Right atrium auricular region (tissue), 2 donors: ENCODE data around the gene GUCD1. TPM values are rescaled to one million over a fixed set of nuclear protein-coding genes. Genes with fewer than 3 reads are reported as not detected.

Source experiments
- DNase-seq: peaks from one replicate; pipeline ENCODE4 v3.0.0-alpha.2; 2019; ENCODE audit warnings: low spot score
- H3K27ac ChIP-seq, 2 donors: fragments of 200-600 bp; sonication (generic); 1 replicate in 1 of 2; 2 replicates in 1 of 2; pipeline ENCODE4 v1.5.1; 2016 to 2019
- H3K27me3 ChIP-seq, 2 donors: fragments of 200-600 bp; sonication (generic); one replicate each; pipeline versions ENCODE4 v1.5.1 to v1.6.0; 2017 to 2019
- H3K36me3 ChIP-seq: fragments of 200-600 bp; sonication (generic); one replicate; pipeline ENCODE4 v1.5.1; 2016
- H3K4me1 ChIP-seq, 2 donors: fragments of 200-600 bp; sonication (generic); one replicate each; pipeline versions ENCODE4 v1.5.1 to v1.6.0; 2017 to 2019
- H3K4me3 ChIP-seq, 2 donors: fragments of 200-600 bp; sonication (generic); 1 replicate in 1 of 2; 2 replicates in 1 of 2; pipeline ENCODE4 v1.5.1; 2017 to 2019; ENCODE audit warnings: mild to moderate bottlenecking in 1 of 2, moderate library complexity in 1 of 2
- H3K9me3 ChIP-seq, 2 donors: fragments of 200-600 bp; sonication (generic); one replicate each; pipeline ENCODE4 v1.5.1; 2019
- total RNA-seq, 2 donors: library from RNA; depleted of rRNA; stranded (reverse); fragments of >200 nt; gene quantifications; one replicate each; pipeline ENCODE4 v1.1.0, GENCODE V29; 2016
- TF ChIP-seq, protein P1 (sequence below), 2 donors: fragments of 200-600 bp; sonication (generic); IDR thresholded peaks; one replicate each; pipeline ENCODE4 v1.5.1; 2019; ENCODE audit warnings: antibody characterized with exemption in 2 of 2

The GUCD1 gene
- total RNA-seq, 2 donors from 2014 or later, result 132 to 147 TPM

GRCh38 chr22:24502541-24502940 lies 52.4 kb downstream of the GUCD1 start:
- H3K9me3 ChIP-seq, result no peaks in the 10 kb centered on the region
- H3K27ac ChIP-seq, result peak overlapping the region in 1 of 2 donors; percentile 76
- no peak for DNase-seq
- TF ChIP-seq, protein P1, sequence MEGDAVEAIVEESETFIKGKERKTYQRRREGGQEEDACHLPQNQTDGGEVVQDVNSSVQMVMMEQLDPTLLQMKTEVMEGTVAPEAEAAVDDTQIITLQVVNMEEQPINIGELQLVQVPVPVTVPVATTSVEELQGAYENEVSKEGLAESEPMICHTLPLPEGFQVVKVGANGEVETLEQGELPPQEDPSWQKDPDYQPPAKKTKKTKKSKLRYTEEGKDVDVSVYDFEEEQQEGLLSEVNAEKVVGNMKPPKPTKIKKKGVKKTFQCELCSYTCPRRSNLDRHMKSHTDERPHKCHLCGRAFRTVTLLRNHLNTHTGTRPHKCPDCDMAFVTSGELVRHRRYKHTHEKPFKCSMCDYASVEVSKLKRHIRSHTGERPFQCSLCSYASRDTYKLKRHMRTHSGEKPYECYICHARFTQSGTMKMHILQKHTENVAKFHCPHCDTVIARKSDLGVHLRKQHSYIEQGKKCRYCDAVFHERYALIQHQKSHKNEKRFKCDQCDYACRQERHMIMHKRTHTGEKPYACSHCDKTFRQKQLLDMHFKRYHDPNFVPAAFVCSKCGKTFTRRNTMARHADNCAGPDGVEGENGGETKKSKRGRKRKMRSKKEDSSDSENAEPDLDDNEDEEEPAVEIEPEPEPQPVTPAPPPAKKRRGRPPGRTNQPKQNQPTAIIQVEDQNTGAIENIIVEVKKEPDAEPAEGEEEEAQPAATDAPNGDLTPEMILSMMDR (IDR thresholded peaks at IDR 0.05), result no peak
- H3K27me3 ChIP-seq, result no peaks in the 10 kb centered on the region
- no peaks in the 10 kb centered on the region for H3K36me3 ChIP-seq
- H3K4me3 ChIP-seq, result no peak overlapping the region
- H3K4me1 ChIP-seq, result peaks cover 0 to 46% of the 10 kb centered on the region in 2 donors

- Histone ChIP-seq H3K27ac (peak overlapping the region; percentile 8 to 76), H3K36me3 (no peaks in the 10 kb centered on the region), H3K4me3 (no peak overlapping the region), H3K9me3 (no peaks in the 10 kb centered on the region), H3K4me1 (peaks cover 0 to 43% of the 10 kb centered on the region in 2 donors), H3K27me3 (no peaks in the 10 kb centered on the region)
- TF ChIP-seq, protein P1 (IDR thresholded peaks at IDR 0.05), result no peak
- DNase-seq, result no peak
Observed at GRCh38 chr22:24502034-24502433, 52.9 kb downstream of the GUCD1 start.

- Histone ChIP-seq H3K27me3 (no peaks in the 10 kb centered on the region), H3K4me3 (no peak overlapping the region), H3K4me1 (peaks cover 0 to 41% of the 10 kb centered on the region in 2 donors), H3K9me3 (no peaks in the 10 kb centered on the region), H3K36me3 (no peaks in the 10 kb centered on the region), H3K27ac (peak overlapping the region; percentile 46 to 76)
- DNase-seq, result no peak
- TF ChIP-seq, protein P1 (IDR thresholded peaks at IDR 0.05), result no peak
Observed at GRCh38 chr22:24501301-24502005, 53.5 kb downstream of the GUCD1 start.

DNA sequence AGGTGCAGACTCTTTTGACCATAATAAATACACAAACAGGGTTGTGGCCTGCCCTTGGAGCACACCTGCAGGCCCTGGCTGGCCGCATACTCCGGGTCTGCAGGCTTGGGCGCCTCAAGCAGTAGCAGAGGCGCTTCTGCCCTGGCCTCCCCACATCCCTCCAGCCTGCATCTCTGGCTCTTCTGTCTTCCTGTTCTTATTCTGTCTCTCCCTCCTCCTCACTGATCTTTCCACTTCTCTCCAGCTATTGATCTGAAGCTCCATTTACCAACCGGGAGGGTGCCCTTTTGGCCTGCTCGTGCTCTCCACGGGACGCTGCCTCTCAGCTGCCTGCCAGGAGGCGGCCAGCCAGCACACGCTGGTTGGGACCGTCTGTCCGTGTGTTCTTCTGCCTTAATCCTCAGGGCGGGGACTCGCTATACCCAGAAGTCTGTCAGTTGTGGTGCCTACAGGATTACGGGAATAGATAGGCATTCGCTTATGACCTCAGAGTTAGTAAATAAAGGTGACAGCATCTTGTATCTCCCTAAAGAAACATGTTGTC lies 54.6 kb downstream of the GUCD1 start:
- no peaks in the 10 kb centered on the region for H3K9me3 ChIP-seq
- H3K4me3 ChIP-seq, result no peak overlapping the region
- peak overlapping the region; percentile 33 to 76 for H3K27ac ChIP-seq
- H3K36me3 ChIP-seq, result no peaks in the 10 kb centered on the region
- DNase-seq, result no peak
- H3K4me1 ChIP-seq, result peaks cover 0 to 41% of the 10 kb centered on the region in 2 donors
- H3K27me3 ChIP-seq, result no peaks in the 10 kb centered on the region
- TF ChIP-seq, protein P1 (IDR thresholded peaks at IDR 0.05), result no peak

DNA sequence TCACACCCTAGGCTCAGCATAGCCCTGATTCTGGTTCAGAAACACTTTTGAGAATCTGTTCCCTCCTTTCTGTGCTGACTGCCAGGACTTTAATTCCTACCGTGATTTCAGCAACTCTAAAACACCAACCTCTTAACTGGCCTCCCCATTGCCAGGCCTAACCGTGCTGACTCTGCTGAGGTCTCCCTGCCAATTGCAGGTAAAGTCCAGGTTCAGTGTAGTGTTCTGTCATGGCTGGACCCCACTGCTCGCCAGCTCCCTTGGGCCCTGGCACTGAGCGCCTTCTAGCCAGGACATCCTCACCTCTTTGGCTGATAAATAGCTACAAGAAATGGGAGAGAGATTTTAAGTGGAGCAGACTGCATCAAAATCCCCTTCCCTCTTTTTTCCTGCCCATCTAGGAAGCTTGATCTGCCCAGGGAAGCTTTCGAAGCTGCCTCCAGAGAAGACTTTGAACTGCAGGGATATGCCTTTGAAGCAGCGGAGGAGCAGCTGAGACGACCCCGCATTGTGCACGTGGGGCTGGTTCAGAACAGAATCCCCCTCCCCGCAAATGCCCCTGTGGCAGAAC lies 55.1 kb downstream of the GUCD1 start:
- H3K9me3 ChIP-seq, result no peaks in the 10 kb centered on the region
- H3K4me1 ChIP-seq, result peaks cover 0 to 45% of the 10 kb centered on the region in 2 donors
- H3K36me3 ChIP-seq, result no peaks in the 10 kb centered on the region
- no peak for DNase-seq
- H3K4me3 ChIP-seq, result no peak overlapping the region
- TF ChIP-seq, protein P1 (IDR thresholded peaks at IDR 0.05), result no peak
- peak overlapping the region; percentile 33 to 76 for H3K27ac ChIP-seq
- H3K27me3 ChIP-seq, result no peaks in the 10 kb centered on the region
